HG02571 (cell line): Measurements from ENCODE around the gene WNK3.

Experiments used
- ATAC-seq: cut with Tn5 transposase; IDR thresholded peaks from one replicate; pipeline ENCODE4 v1.9.1; 2021; ENCODE audit warnings: mild to moderate bottlenecking, moderate library complexity; ENCODE audit not compliant: unreplicated experiment

The WNK3 gene

DNA sequence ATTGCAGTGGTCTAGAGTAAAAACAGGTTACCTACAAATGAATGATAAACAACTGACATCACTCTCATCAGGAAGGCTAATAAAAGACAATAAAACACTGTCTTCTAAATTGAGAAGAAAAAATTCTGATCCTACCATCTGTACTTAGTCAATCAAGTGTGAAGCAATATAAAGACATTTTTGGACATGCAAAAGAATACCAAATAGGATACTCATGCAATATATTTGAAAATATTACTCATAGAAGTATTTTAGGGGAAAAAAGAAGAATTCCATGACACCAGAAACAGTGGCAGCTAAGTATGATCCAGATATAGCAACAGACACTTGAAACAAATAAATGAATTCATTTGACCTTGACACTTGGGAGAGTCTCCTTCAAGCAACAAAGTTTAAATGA is 111.0 kb downstream of the WNK3 start:
- ATAC-seq, result no peak

GRCh38 chrX:54238588-54238987 is 119.3 kb downstream of the WNK3 start:
- no peak for ATAC-seq

DNA sequence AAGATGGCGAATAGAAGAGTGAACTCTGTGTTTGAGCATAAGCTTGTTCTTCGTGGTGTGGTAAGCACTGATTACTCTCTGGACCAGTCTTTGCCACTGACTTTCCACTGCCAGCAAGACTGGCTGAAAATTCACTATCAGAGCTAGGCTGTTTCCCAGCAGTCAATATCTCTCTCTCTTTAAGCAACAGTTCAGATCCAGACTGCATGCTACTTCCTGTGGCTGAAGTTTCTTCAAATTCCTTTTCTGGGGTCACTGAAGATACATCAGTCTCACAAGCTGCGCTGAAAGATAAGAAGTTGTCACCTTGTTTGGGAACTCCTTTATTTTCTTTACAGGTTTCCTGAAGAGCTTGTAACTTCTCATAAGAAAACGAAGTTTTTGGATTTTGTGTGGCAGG is 120.8 kb downstream of the WNK3 start:
- ATAC-seq, result no peak

DNA sequence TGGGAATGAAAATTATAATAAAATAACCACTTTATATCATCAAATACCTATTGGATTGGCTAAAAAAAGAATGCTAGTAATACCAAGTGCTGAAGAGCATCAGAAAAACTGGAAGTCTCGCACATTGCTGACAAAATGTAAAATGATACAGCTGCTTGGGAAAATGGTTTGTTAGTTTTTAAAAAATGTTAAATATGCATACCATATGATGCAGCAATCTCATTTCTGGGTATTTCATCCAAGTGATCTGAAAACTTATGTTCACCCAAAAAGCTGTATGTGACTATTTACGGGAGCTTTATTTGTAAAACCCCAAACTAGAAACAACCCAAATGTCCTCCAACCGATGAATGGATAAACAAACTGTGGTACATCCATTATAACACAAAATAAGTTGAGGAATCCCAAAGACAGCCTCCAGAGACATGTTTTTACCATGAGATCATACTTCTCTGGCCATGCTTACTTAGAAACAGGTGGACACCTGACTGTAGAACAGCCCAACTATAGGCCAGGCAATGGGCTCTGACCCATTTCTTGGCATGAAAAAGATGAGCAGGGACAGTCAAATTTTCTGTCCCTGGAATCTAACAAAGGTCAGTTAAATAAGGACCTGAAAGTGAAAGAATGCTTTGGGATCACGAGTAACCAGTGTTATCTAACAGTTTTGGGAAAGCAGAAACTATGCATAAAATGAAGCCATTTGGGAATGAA is 127.3 kb downstream of the WNK3 start:
- no peak for ATAC-seq

GRCh38 chrX:54223581-54223980 is 134.3 kb downstream of the WNK3 start:
- no peak for ATAC-seq

DNA sequence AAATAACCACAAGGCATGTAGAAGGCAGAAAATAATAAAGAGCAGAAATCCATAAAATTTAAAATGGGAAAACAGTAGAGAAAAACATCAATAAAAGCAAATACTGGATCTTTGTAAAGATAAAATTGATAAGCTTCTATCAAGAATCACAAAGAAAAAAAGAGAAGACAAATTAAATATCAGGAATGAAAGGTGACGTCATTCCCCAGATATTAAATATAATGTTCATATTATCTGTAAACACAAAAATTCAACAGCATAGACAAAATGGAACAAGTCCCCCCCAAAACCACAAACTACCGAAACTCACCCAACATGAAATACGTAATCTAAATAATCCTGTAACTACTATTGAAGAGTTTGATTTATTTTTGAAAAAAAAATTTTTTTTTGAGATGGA is 144.2 kb downstream of the WNK3 start:
- no peak for ATAC-seq

DNA sequence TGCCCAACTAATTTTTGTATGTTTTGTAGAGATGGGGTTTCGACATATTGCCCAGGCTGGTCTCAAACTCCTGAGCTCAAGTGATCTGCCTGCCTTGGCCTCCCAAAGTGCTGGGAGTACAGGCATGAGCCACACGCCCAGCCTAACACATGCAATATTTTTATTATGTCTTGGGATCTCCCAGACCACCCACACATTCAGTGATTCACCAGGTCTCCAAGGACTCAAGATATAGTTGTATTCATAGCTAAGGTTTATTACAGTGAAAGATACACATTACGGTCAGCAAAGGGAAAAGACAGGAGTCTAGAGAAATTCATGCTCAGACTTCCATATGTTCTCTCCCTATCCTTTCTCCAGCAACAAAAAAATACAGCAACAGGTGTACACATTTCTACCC is 149.3 kb downstream of the WNK3 start:
- ATAC-seq, result no peak

- ATAC-seq, result no peak
Measured at GRCh38 chrX:54198262-54198661, 159.6 kb downstream of the WNK3 start.

DNA sequence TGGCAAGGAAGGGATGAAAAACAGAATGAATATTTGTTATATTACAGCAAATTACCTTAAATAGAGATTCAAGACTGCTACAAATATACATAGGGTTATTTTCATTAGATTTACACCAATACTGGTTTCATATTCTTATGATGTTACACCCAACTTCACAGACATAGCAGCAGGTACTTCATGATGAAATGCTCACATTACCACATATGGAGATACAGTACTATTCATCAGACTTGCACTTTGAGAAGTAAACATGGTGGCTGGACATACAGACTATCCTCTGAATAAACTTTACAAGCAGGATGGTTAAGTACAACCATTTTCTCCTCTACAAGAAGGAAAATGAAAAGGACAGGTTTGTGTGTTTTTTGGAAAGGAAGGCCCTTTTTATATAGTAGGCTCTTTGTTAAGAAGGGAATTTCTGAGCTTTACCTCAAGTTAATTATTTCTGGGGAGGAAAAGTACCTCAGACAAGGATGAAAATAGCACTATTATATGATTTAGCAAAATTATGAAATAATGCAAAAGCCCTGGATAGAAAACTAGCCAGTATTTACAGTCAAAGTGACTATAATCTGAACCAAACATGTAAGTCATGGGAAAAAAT is 162.8 kb downstream of the WNK3 start:
- no peak for ATAC-seq

GRCh38 chrX:54193085-54193821 is 164.6 kb downstream of the WNK3 start:
- ATAC-seq, result no peak

- no peak for ATAC-seq
Measured at GRCh38 chrX:54184474-54184873, 173.4 kb downstream of the WNK3 start.

GRCh38 chrX:54182864-54183613 is 174.8 kb downstream of the WNK3 start, which contains the start of gene FAM120C:
Gene FAM120C, minus strand, starts transcription at chrX:54183254. Its CDS starts 56 bp downstream, at chrX:54183198.
- ATAC-seq, result peak; percentile 55

GRCh38 chrX:54182194-54182863 is 175.5 kb downstream of the WNK3 start:
- ATAC-seq, result peak; percentile 52

DNA sequence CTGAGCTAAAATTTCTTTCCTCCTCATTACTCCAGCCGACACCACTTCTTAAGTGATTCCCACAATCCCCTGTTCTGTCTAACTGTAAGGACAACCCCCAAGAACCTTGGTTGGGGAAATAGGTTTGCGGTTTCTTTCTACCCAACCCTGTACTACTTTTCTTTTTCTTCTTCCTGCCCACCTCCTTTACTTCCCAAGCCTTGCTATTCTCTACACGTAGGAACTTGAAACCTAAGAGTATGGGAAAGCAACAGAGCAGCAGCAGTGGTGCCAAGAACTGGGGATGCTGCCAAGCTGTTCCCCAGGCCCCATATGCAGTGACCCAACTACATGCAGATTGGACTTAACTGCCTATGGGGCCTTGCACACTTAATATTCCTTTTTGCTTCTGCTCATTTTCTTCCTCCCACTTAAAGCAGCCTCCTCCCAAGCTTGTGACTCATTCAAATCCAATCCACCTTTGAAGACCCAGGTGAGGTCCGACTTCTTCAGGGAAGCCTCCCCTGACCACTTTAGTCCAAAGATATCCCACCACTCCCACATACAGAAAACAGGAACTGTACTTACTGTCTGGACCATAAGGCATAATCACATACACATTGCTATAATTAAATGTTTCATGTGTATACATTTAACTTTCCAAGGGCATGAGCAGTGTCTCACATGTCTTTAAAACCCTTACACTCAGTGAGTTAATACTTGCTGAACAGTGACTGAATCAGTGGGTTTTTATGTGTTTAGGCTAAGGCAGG is 176.5 kb downstream of the WNK3 start:
- ATAC-seq, result no peak

GRCh38 chrX:54180403-54180802 is 177.4 kb downstream of the WNK3 start:
- ATAC-seq, result no peak

DNA sequence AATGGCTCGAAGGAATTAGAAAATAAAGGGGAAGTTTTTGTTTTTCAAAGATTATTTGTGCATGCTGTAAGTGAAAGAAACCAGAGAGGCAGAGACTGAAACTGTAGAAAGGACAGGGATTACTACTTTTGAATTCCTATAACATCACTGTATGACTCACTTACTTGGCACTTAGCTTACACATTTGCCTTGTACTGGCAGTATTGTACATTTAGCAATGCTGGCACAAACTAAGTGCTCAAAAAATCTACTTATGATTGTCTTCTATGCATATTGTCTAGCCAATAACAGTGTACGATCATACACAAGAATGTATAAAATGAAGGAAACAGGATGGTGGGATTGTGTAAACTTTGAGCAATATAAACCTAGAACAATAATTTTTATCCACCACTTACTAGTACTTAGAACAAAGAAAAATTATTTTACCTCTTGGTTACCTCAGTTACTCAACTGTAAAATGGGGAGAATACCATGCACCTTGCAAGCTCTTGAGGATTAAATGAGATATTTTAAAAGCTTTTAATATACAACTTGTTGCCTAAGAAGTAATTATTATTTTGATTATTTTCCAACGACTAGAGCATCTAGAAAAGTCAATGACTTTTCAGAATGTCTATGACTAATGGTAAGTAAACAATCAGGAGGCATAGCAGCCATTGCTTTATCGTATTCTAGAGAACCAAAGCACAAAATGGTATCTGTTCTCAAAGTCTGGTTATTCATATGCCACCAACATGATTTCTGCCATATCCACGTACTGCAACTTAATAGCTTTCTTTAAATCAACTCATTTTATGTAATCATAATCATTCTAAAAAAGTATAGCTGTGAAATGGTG is 179.5 kb downstream of the WNK3 start:
- ATAC-seq, result no peak

GRCh38 chrX:54177306-54177705 is 180.5 kb downstream of the WNK3 start:
- ATAC-seq, result no peak

- ATAC-seq, result no peak
Measured at GRCh38 chrX:54173791-54174190, 184.1 kb downstream of the WNK3 start.

DNA sequence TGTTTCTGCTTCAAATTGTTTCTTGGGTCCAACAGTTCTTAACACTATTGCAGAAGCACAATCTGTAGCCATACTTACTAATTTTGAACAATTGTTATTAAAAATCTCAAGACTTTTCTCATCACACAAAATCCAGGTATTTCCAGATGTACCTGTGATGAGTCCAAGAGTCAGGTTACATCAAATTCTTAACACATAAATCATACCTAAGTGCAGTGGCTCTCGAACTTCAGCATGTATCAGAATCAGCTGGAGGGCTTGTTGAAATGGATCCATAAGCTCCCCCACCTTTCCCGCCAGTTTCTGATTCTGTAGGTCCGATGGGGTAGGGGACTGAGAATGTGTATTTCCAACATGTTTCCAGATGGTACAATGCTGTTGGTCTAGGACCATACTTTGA is 185.4 kb downstream of the WNK3 start:
- no peak for ATAC-seq
